Bladder microvascular endothelial cell (primary cell): ENCODE data around the gene NDUFA9. TPM values are rescaled to one million over a fixed set of nuclear protein-coding genes. Genes with fewer than 3 reads are reported as not detected.

Source experiments
- total RNA-seq: library from RNA; depleted of rRNA; stranded (reverse); fragments of >200 nt; gene quantifications from 2 replicates; pipeline ENCODE4 v1.2.3, GENCODE V29; 2014

NDUFA9 gene
- total RNA-seq: 15.5 and 75.1 TPM in 2 replicates

DNA sequence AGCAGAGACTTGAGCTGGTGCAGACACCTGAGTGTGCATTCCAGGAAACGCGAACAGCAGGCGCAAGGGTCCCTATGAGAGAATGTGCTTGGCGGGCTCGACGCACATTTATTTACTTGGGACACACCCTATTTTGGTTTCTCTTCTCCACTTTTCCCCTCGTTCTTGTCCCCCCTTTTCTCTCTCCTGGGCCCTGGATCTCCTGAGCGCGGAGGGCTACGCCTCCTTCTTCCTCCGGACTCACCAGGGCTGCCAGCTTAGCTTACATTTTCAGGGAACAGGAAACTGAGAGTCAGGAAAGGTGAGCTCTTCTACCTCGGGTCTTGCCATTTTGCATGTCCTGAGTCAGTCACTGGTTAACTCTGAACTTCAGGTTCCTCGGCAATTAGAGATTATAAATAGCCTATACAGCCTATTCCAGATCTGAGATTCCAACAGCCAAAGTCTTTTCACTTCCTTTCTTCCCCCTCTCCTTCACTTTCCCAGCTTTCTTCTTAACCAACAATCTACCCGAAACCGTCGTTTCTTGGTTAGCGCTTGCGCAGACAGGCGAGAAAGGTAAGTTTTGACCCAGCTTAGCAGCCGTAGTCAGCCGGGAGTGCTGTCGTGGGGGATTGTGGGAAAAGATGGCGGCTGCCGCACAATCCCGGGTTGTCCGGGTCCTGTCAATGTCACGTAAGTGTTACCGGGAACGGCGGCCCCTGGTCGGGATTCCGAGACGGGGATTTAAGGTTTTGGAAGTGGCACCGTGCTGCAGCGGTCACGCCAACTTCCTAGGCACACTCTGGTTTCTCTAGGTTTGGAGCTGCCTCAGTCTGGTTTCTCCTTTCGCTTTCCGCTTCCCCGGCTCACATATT is at the start of gene NDUFA9, which contains the start of gene AKAP3:
NDUFA9 (plus strand) TSS at position 614 of the 857 bp plus-strand sequence; CDS start at position 627, 13 bp downstream.
AKAP3 (minus strand) TSS at position 551 of the 857 bp plus-strand sequence. CDS start 10,855 bp downstream, outside the sequence.

Other genes starting within 250 kb of the NDUFA9 start
- not detected in 2 replicates for gene FGF6, start 203.3 kb upstream of the NDUFA9 start, total RNA-seq
- gene RAD51AP1, start 110.2 kb upstream of the NDUFA9 start, total RNA-seq: 9.7 and 13.3 TPM in 2 replicates
- gene DYRK4, start 86.9 kb upstream of the NDUFA9 start, total RNA-seq: 24.8 and 36.1 TPM in 2 replicates
- 0.63 and 0.65 TPM in 2 replicates for gene AKAP3, start 63 bp upstream of the NDUFA9 start, total RNA-seq
- gene GALNT8, start 71.3 kb downstream of the NDUFA9 start, total RNA-seq: 0.13 TPM in 1 of 2 replicates, not detected in the other